Right lung (tissue), 5 donors: Measurements from ENCODE around the gene DEPDC5. TPM values are rescaled to one million over a fixed set of nuclear protein-coding genes. Genes with fewer than 3 reads are reported as not detected.

Experiments used
- DNase-seq, 2 donors: peaks; one replicate each; pipeline ENCODE4 v3.0.0-alpha.2; 2013
- polyA plus RNA-seq, 5 donors: library from polyadenylated mRNA; unstranded; fragments of 120-200 nt; gene quantifications; one replicate each; pipeline versions ENCODE4 v1.2.1 to v1.2.3, GENCODE V29; 2013; ENCODE audit warnings: inconsistent platforms in 1 of 5, low replicate concordance in 1 of 5; ENCODE audit not compliant: insufficient read length in 5 of 5, insufficient read depth in 1 of 5

The DEPDC5 gene
- polyA plus RNA-seq, 5 donors = 12.2 to 19.4 (median 15.1) TPM

DNA sequence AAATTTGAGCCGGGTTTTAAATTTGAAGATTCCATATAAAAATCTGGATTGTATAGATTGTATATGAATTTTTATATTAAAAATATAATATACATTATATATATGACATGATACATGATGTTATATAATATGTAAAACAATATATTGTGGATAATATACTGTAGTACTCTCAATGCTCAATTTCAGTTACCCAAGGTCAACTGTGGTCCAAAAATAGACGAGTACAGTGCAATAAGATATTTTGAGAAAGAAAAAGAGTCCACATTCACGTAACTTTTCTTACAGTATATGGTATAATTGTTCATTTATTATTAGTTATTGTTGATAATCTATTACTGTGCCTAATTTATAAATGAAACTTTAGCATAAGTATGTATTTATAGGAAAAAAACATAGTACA, 96.3 kb downstream of the DEPDC5 start:
- DNase-seq = no peak

DNA sequence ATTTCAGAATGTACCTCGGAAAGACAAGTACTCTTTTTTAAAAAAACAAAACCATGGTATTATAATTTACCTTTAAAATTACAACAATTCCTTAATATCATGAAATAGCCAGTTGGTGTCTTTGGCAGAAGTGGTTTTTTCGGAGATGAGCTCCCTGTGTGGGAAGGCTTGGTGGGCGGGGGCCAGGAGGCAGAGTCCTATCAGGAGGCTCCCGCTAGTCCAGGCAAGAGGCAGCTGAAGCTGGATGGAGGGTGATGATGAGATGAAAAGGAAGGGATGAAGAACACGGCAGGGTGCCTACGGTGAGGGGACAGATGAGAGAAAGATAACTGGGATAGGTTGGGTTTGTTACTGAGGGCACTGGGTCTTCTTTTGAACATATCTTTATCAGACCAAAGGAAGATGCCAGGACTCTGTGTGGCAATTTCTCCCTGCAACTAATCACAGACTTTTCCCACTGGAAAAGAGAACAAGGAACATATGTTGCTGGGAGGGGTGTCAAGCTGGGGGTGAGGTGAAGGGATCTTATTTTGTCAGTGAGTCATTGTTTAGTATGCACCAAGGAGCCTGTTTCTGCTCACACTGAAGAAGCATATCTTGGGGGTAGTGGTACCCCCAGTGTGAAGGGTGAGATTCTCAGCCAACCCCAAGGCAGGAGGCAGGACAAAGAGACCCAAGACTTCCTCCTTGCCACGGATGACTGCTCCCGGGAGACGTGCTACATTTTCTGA, 99.0 kb downstream of the DEPDC5 start:
- DNase-seq = no peak

DNA sequence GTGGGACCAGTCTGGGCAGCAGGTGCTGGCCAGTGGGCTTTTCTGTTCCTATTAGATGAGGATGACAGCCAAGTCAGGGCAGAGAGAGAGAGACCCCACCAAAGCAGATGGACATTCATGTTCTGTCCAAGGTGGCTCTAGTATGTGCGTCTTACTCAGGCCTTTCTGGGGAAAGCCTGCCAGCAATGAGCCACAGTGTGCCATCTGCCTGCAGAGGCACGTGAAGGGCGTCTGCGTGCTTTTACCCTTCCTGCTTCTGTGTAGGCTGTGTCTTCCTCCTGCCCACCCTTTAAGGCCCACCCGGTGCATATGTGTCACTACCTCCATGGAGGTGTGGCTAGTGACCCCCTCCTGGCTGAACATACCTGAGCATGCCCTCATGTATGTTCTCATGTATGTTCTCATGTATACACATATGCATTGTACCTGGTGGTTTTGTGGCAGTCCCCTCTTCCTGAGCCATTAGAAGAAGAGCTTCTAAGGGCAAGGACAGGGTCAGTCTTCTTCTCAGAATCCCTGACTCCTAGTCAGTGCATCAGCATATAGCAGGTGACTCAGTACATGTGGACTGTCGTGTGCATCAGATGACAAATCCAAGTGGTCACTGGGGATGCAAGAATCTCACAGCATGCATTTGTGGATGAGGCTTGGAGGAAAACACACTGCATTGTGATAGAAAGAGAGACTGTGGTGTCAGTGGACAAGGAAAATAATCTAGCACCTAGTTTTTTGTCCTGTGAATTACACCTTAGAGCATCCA, 100.1 kb downstream of the DEPDC5 start:
- no peak for DNase-seq

DNA sequence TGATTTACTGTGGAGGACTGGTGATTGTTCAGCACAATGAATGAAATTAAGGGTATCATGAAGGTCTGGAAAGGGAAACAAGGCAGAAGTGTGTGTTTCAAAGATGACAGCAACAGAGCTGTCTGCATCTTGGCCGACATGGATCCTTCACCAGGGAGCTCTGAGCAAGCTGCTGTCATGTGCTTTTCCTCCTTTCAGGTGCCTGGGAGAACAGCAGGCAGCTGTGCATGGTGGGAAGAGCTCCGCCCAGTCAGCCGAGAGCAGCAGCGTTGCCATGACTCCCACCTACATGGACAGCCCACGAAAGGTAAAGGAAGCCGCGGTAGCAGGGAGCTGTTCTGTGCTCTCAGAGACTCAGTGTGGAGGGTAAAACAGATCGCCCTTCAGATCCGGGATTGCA, 103.4 kb downstream of the DEPDC5 start:
- DNase-seq = peak; percentile 9 to 10

DNA sequence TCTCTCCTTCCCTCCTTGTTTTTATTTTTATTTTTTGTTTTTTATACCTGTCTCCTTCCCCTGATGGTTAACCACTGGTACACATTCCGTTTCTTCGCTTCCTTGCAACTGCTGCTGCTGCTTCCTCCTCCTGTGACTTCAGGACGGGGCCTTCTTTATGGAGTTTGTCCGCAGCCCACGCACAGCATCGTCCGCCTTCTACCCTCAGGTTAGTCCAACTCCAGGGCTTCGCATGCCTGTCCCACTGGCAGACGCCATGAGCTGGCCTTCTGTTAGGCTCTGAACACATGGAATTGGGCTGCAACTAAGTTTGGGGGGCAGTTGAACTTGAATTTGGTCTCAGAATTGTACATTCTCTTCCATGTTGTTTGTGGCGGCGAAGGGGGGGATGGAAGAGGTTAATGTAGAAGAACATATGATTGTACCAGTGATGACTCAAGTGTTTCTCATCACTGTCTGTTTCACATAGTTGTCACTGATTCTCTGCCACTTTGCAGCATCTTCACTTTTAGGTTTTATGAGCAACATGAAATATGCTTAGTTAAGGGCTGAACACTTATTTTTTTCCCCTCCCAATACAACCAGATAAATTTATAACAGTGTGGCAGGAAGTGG, 107.5 kb downstream of the DEPDC5 start:
- no peak for DNase-seq

DNA sequence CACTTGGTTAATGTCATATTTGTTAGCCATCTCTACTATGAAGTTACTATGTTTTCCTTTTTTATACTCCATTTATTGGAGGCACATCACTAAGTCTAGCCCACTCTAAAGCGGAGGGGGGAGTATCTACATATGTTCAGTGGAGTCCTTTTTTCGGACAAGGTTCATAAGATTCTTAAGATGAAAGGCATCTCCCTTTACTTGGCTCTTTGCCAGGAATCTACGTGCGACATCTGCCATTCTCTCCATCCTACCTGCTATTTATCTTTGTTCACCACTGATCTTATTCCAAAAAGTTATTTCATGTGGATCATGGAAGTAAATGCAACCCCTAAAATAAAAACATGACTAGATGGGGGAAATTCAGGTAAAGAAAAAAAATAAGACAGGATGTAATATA, 113.1 kb downstream of the DEPDC5 start:
- no peak for DNase-seq

DNA sequence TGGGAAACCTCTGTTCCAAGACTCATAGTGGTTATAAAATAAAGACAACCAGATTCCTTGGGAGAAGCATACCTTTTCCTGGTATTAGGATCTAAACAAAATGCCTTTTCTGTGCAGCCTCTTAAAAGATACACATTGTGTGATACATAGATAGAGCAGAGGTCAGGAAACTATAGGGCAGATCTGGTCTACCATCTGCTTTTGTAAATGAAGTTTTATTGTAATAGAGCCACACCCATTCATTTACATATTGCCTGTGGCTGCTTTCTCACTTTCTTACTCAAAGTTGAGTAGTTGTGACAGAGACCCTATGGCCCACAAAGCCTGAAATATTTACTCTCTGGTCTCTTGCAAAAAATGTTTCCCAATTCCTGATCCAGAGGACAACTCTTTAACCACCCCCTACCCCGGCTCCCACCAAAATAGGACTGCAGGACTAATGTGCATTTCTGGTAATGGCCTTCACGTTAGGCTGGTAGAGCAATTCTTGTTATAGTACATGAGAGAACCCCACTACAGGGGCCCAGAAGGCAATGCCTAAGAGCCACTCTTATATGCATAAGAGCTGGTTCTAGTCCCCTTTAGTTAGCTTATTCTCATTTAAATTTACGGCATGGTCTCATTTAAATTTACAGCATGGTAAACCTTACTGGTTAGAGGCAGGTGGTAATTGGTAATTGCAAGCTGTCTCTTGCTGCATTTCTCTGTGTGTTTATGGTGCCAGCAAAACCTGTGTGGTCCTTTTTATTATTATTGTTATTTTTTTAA, 113.8 kb downstream of the DEPDC5 start:
- DNase-seq = no peak

DNA sequence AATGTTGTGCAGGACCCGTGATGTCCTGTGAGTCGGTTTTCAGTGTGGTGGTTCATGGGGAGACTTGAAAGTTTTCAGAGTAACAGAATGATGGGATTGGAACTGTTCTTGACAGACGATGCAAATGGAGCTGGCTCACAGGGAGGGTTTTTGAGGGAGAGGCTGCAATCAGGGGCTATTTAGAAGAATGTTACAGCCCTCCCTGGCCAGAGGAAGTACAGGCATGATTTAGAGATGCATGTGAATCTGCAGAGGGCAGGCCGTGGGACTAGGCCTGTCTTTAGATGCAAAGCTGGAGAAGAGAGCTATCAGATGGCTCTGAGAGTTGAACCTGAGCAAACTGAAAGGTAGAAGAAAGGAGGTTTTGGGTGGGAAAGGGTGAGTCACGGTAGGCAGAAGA, 115.9 kb downstream of the DEPDC5 start:
- DNase-seq = no peak

DNA sequence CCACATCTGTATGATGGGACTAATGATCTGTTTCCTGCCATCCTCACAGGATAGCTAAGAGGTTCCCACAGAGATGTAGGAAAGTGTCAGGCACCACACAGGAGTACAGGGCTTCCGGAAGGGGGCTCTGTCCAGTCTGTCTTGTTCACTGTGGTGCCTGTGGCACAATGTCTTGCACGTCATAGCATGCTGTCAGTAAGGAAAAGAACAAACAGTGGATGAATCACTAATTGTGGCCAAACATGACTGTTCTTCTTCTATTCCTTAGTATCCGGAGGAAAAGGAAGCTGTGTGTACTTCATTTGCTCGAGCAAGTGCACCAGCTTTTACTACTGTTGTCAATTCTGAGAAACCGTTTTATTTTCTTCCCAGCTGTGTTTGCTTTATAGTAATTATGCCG, 117.1 kb downstream of the DEPDC5 start:
- DNase-seq = no peak

DNA sequence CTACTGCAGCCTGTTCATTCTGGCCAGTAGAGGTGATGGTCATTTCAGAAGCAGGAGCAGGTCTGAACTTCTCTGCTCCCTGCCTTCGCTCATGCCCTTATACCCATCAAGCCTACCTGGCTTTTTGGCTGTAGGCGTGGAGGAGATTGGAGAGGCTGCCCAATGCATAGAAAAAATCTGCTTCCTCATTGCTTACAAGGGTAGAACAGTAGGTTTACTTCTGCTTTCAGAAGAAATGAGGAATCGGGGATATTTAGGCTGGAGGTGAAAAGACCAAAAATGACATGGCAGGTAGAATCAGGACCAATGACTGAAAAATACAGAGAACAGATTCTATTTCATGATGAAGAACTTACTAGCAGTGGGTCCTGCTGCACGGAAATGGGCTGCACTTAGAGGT, 117.7 kb downstream of the DEPDC5 start:
- no peak for DNase-seq

DNA sequence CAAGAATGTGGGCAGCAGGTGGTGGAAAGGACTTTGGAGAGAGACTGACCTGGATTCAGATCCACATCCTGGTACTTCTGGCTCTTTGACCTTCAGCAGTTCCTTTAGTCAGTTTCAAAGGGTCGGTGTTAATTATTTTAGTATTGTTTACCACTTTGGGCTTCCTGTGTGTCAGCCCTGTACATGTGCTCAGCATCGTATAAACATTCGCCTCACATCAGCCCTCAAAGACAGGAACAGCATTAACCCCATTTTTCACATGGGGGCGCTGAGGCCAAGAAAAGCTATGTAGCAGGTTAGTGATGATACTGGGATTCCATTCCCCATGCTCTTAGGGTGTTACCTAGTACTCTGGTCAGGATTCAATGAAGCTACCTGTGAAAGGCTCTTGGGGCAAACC, 118.4 kb downstream of the DEPDC5 start:
- no peak for DNase-seq

DNA sequence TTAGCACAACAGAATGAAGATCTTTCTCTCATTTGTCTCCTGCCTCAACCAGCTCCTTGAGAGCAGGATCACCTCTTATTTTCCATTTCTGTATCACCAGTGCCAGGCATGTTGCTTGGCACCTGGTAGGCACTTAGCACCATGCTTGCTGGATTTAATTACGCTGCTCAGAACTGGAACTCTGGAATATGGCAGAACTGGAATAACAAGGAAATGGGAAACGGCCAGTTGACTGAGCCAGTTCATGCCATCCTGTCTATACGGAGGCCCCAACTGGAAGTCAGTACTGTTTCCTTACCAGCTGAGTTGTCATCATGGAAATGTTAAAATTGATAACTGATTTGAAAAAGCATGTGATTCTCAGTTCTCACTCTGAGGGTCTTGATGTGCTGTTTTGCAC, 121.0 kb downstream of the DEPDC5 start:
- DNase-seq = no peak

DNA sequence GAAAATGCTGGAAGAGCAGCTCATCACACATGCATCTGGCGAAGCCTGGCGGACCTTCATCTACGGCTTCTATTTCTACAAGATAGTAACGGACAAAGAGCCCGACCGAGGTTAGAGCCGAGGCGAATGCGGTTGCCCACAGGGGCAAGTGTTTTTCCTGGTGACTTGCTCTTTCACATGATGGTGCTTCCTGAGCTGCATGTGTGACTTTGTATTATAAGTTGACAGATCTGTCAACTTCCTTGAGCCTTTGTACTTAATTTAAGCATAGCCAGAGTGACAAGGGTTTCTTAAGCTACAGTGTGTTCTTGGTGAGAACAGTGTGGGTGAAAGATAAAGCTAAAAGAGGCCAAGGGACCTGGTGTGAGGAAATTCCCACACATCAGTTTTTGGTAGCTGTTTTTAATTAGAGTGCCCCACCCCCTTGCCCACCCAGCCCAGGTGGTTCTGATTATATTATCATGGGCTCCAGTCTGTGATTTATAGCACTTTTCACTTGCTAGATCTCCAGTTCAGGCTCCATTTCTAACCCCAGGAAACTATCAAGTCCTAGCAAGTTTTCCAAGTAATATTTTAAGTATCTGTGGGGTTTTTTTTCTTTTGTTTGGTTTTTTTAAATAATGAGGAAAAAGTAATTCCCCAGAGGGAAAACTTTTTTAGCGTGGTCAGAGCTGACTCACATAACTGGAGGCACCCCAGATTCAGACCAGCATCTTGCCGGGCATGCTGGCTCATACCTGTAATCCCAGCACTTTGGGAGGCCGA, 122.5 kb downstream of the DEPDC5 start:
- DNase-seq = no peak

DNA sequence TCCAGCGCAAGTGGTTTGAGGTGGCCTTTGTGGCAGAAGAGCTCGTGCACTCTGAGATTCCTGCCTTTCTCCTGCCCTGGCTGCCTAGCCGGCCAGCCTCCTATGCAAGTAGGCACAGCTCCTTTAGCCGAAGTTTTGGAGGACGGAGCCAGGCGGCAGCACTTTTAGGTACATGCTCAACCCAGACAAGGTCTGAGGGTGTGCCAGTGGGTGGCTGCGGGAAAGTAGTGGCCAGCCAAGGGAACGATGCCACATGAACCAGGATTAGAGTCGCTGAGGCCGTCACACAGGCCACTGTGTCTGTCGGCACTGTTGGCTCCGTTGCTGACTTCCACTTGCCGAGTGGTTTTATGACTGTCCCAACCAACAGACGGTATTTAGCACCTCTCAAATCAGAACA, 125.8 kb downstream of the DEPDC5 start:
- no peak for DNase-seq

DNA sequence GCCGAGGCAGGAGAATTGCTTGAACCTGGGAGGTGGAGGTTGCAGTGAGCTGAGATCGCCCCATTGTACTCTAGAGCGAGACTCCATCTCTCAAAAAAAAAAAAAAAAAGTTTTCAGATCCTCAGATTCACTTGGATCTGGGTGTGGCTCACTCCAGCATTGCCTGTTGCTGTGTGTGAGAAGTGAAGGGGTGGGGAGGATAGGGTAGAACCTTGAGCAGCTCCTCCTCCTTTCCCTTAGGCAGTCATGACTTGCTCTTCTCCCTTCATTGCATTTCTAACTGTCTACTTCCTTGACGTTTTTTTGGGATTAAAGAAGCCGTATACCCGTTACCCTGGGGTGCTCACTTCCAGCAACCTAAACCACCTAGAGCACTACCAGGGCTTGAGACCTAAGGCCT, 127.4 kb downstream of the DEPDC5 start:
- DNase-seq = no peak

DNA sequence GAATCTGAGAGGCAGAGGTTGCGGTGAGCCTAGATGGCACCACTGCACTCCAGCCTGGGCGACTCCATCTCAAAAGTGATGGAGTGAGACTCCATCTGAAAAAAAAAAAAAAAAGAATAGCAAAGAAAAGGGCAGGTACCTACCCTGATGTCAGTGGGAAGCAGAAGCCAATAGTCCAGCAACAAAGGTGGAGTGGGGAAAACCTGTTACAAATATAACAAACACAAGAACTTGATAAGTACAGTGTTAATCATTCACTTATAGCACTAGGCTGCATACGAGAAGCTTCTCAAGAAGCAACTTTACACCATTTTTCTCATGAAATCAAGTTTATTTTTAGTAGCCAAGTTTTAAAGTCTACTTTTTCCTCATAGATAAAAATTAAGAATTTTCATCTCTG, 128.0 kb downstream of the DEPDC5 start:
- DNase-seq = no peak

DNA sequence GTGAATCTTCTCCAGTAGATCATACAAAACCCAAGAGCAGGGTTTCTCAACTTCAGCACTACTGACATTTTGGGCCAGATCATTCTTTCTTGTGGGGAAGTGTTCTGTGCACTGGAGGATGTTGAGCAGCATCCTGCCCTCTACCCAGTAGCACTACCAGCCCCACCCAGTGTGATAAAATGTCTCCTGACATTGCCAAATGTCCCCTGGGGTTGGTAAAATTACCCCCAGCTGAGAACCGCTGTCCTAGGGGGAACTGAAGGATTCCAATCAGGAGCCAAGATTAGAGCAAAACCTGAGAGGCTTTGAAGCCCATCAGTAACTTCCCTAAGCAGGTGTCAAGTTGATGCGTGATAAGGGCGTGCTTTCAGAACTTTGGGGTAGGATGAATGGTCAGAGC, 129.2 kb downstream of the DEPDC5 start:
- DNase-seq = no peak

DNA sequence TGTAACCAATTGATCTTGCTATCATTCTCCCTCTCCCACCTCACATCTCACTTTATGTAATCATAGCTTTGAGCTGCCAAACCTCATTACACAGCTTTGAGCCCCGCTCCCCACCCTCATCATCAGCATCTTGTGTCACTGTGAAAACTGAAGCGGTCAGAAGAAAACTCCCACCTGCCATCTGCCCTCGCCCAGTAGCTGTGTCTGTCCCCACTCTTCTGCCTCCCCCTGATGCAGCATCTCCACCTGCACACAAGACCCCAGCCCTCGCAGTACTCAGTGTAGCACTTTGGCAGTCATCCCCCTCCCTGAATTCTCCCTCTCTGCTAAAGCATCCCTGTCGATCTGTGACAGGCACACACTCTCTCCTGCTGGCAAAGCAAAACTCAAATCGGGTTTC, 130.2 kb downstream of the DEPDC5 start:
- no peak for DNase-seq

DNA sequence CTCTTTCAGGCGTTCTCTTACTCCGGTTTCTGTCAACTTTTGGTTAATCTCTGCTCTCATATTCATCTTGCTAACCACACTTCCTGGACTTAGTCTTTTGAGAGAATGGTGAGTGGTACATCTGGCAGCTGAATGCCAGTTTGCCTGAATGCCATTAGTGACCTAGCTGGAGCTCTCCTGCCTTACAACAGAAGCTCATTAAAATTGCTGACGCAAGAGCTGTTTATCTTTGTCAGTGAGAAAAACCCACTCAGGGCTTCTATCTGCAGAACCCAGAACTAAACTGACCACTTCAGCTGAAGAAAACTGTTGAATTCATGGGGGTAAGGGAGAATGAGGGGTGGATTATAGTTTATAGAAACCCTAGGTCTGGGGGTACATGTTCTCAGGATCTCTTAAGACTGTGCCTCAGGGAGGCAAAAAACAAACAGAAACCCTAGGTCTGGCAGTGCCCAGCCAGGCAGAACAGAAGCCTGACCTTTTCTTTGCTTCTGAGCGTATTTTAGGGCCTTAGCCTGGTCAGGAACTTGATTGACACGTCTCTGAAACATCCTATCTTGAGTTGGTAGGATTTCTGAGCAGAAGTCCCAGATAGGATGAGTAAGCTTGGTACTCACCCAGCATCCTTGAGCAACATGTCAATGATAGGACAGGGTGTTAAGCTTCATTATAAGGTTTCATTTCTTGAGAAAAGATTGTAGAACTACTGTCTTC, 137.7 kb downstream of the DEPDC5 start:
- DNase-seq = no peak

DNA sequence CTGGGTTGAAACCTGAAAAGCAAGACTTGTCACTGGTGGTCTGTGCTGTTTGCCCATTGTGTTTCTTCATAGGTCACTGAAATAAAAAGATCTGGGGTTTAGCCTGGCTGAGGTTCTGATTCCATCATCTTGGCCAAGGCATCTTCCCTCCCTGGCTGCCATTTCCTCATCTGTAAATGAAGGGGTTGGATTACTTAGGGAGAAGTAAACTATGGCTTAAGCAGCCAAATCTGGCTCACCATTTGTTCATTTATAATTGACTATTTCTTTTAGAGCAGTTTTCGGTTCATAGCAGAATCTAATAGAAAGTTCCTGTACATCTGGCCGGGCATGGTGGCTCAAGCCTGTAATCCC, 138.2 kb downstream of the DEPDC5 start:
- no peak for DNase-seq

DNA sequence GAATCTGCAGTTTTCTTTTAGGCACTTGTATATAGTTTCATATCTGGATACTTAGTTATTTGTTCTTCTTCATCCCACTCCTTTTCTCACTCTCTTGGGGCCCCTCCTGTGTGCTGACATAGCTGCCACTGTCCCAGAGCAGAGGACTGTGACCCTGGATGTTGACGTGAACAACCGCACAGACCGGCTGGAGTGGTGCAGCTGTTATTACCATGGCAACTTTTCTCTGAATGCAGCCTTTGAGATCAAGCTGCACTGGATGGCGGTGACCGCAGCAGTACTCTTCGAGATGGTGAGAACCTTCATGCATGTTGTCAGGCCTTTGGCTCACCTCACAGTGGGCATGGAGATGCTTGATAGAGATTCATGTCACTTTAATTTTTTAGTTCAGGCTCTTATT, 139.6 kb downstream of the DEPDC5 start:
- peak; percentile 19 to 30 for DNase-seq
